ENCODE data around the gene INPP5F.

The INPP5F gene

DNA sequence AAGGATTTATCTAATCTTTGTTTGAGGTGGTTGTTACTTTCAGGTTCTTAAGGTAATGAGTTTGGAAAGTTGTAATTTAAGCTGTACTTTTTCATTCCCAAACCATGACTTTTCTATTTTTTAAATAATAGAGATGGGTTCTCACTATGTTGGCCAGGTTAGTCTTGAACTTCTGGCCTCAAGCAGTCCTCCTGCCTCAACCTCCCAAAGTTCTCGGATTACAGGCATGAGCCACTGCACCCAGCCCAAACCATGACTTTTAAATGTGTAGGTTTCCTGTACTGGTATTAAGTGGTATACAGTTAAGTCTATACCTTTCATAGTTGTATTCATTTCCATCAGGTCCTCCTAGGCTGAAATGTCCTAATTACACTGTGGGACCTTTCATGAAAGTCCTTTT is 10.4 kb downstream of the INPP5F start:
- no CpG with 5 or more reads among the region's 1 CpG for WGBS (ENCODE audit: extremely low coverage, insufficient coverage, insufficient read length)
- H2BK12ac ChIP-seq (ENCODE audit: low read length) = no peak overlapping the region
- no peak overlapping the region for H3K23ac ChIP-seq (ENCODE audit: low read length)
- no peaks in the 10 kb centered on the region for H3K9me3 ChIP-seq (ENCODE audit: insufficient read depth, low read depth, low read length)
- DNase-seq = no peak
- H3K27me3 ChIP-seq (ENCODE audit: insufficient read depth, low read length) = no peaks in the 10 kb centered on the region
- no peak overlapping the region for H3K9ac ChIP-seq (ENCODE audit: low read length)
- H4K12ac ChIP-seq (ENCODE audit: low read depth, low read length) = no peak overlapping the region
- no peaks in the 10 kb centered on the region for H3K79me1 ChIP-seq (ENCODE audit: low read length)
- no peak overlapping the region for H3K4ac ChIP-seq (ENCODE audit: low read depth, low read length)
- H3K4me3 ChIP-seq (ENCODE audit: low read depth, low read length) = no peak overlapping the region
- H2BK5ac ChIP-seq (ENCODE audit: low read depth, low read length, poor library complexity) = no peak overlapping the region
- no peak overlapping the region for H2AFZ ChIP-seq (ENCODE audit: insufficient read depth, low read length, poor library complexity)
- no peaks in the 10 kb centered on the region for H3K36me3 ChIP-seq (ENCODE audit: control insufficient read depth in 1 of 2, insufficient read depth in 2 of 2, low read length in 2 of 2)
- peaks cover 9 to 12% of the 10 kb centered on the region in 2 experiments for H3K4me1 ChIP-seq (ENCODE audit: control insufficient read depth in 1 of 2, insufficient read depth in 2 of 2, low read length in 2 of 2)
- no peak overlapping the region for H2BK120ac ChIP-seq (ENCODE audit: insufficient read depth, low read length, poor library complexity)
- H4K91ac ChIP-seq (ENCODE audit: low read depth, low read length) = no peak overlapping the region
- H3K14ac ChIP-seq (ENCODE audit: low read length) = no peak overlapping the region
- H3K79me2 ChIP-seq (ENCODE audit: control insufficient read depth, insufficient read depth, low read length, poor library complexity) = peaks cover 6% of the 10 kb centered on the region
- H2AK5ac ChIP-seq (ENCODE audit: low read length) = no peak overlapping the region
- H3K18ac ChIP-seq (ENCODE audit: low read length) = no peak overlapping the region
- no peak overlapping the region for H4K8ac ChIP-seq (ENCODE audit: low read depth, low read length)
- H3K4me2 ChIP-seq (ENCODE audit: low read length) = no peak overlapping the region
- no peak overlapping the region for H3K27ac ChIP-seq (ENCODE audit: low read depth, low read length)

DNA sequence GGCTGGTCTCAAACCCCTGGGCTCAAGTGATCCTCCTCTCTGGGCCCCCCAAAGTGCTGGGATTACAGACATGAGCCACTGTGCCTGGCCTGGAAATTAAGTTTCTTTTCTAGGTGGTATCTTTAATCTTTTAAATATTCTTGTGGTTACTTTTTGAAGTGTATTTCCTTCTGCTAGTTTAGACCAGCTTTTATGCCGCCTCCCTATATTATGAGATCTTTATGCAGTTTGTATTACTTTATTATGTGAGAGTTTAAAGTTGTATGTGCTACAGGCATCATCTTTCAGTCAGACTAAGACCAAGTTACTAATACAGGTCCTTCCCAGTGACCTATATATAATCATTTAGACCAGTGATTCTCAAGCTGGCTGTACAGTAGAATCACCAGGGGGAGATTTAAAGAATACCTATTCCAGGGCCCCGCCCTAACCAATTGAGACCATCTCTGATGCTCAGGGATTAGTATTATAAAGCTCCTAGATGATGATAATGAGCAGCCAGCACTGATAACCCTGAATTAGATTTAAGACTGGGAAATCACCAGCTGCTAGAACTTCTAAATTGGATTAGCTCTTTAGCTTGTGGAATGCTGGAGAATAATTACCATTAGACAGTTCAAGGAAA is 11.3 kb downstream of the INPP5F start:
- H2BK12ac ChIP-seq (ENCODE audit: low read length) = no peak overlapping the region
- H2BK5ac ChIP-seq (ENCODE audit: low read depth, low read length, poor library complexity) = no peak overlapping the region
- no peak overlapping the region for H4K8ac ChIP-seq (ENCODE audit: low read depth, low read length)
- no peak overlapping the region for H2BK120ac ChIP-seq (ENCODE audit: insufficient read depth, low read length, poor library complexity)
- no peaks in the 10 kb centered on the region for H3K9me3 ChIP-seq (ENCODE audit: insufficient read depth, low read depth, low read length)
- peaks cover 9 to 13% of the 10 kb centered on the region in 2 experiments for H3K4me1 ChIP-seq (ENCODE audit: control insufficient read depth in 1 of 2, insufficient read depth in 2 of 2, low read length in 2 of 2)
- no peak for DNase-seq
- no peak overlapping the region for H3K4me2 ChIP-seq (ENCODE audit: low read length)
- peaks cover 6% of the 10 kb centered on the region for H3K79me2 ChIP-seq (ENCODE audit: control insufficient read depth, insufficient read depth, low read length, poor library complexity)
- H3K4me3 ChIP-seq (ENCODE audit: low read depth, low read length) = no peak overlapping the region
- H2AK5ac ChIP-seq (ENCODE audit: low read length) = peak overlapping the region; percentile 79
- peak overlapping the region; percentile 75 for H3K4ac ChIP-seq (ENCODE audit: low read depth, low read length)
- peak overlapping the region; percentile 24 for H4K91ac ChIP-seq (ENCODE audit: low read depth, low read length)
- no peaks in the 10 kb centered on the region for H3K79me1 ChIP-seq (ENCODE audit: low read length)
- no peak overlapping the region for H3K27ac ChIP-seq (ENCODE audit: low read depth, low read length)
- H4K12ac ChIP-seq (ENCODE audit: low read depth, low read length) = no peak overlapping the region
- WGBS (ENCODE audit: extremely low coverage, insufficient coverage, insufficient read length) = no CpG with 5 or more reads among the region's 2 CpGs
- no peak overlapping the region for H3K23ac ChIP-seq (ENCODE audit: low read length)
- no peak overlapping the region for H3K9ac ChIP-seq (ENCODE audit: low read length)
- no peak overlapping the region for H2AFZ ChIP-seq (ENCODE audit: insufficient read depth, low read length, poor library complexity)
- H3K18ac ChIP-seq (ENCODE audit: low read length) = no peak overlapping the region
- H3K27me3 ChIP-seq (ENCODE audit: insufficient read depth, low read length) = no peaks in the 10 kb centered on the region
- no peak overlapping the region for H3K14ac ChIP-seq (ENCODE audit: low read length)
- H3K36me3 ChIP-seq (ENCODE audit: control insufficient read depth in 1 of 2, insufficient read depth in 2 of 2, low read length in 2 of 2) = no peaks in the 10 kb centered on the region

DNA sequence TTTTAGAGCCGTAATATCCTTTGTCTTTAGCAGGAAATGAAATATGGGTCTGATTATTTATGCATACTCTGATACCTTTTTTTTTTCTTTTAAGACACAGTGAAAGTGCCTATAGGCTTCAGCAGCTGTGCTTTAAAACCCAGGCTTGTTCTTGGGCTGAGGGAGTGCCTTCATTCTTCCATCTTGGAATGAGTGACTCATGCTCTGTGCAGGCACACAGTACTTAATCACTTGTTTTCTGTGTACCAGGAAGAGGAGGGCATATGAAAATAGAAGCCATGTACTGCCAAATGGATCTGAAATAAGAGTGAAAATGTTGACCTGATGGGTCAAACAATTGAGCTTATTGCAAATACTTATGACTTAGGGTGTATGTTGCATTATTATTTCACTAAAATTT is 12.0 kb downstream of the INPP5F start:
- Histone ChIP-seq H3K27ac (ENCODE audit: low read depth, low read length) (no peak overlapping the region), H3K4me2 (ENCODE audit: low read length) (no peak overlapping the region)
- WGBS (ENCODE audit: extremely low coverage, insufficient coverage, insufficient read length) = no CpG with 5 or more reads among the region's 1 CpG

DNA sequence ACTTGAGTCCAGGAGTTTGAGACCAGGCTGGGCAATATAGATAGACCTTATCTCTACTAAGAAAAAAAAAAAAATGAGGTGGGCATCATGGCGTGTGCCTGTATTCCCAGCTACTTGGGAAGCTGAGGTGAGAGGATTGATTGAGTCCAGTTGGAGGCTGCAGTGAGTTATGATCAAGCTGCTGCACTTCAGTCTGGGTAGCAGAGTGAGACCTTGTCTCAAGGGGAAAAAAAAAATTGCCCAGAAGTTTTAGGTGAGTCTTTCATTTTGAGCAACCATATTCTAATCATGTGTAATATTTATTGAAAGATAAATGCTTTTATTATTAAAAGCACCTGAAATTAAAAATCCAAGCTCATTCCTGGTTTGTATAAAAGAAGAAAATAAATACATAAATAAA is 13.1 kb downstream of the INPP5F start:
- no peak for DNase-seq
- no peak overlapping the region for H3K4me3 ChIP-seq (ENCODE audit: low read depth, low read length)
- whole genome bisulfite sequencing (ENCODE audit: extremely low coverage, insufficient coverage, insufficient read length) = no CpG with 5 or more reads among the region's 1 CpG

More for the DNA sequence above, 12.0 kb downstream of the INPP5F start:
- no peak overlapping the region for H3K9ac ChIP-seq (ENCODE audit: low read length)
- H3K4ac ChIP-seq (ENCODE audit: low read depth, low read length) = no peak overlapping the region
- H3K18ac ChIP-seq (ENCODE audit: low read length) = no peak overlapping the region
- H2AK5ac ChIP-seq (ENCODE audit: low read length) = no peak overlapping the region
- H3K4me3 ChIP-seq (ENCODE audit: low read depth, low read length) = no peak overlapping the region
- H4K91ac ChIP-seq (ENCODE audit: low read depth, low read length) = no peak overlapping the region
- H2BK12ac ChIP-seq (ENCODE audit: low read length) = no peak overlapping the region
- no peak overlapping the region for H2AFZ ChIP-seq (ENCODE audit: insufficient read depth, low read length, poor library complexity)
- no peaks in the 10 kb centered on the region for H3K36me3 ChIP-seq (ENCODE audit: control insufficient read depth in 1 of 2, insufficient read depth in 2 of 2, low read length in 2 of 2)
- peaks cover 9 to 13% of the 10 kb centered on the region in 2 experiments for H3K4me1 ChIP-seq (ENCODE audit: control insufficient read depth in 1 of 2, insufficient read depth in 2 of 2, low read length in 2 of 2)
- no peak overlapping the region for H4K12ac ChIP-seq (ENCODE audit: low read depth, low read length)
- peak; percentile 70 to 80 for DNase-seq
- peaks cover 6% of the 10 kb centered on the region for H3K79me2 ChIP-seq (ENCODE audit: control insufficient read depth, insufficient read depth, low read length, poor library complexity)
- H3K23ac ChIP-seq (ENCODE audit: low read length) = no peak overlapping the region
- no peak overlapping the region for H3K14ac ChIP-seq (ENCODE audit: low read length)
- no peaks in the 10 kb centered on the region for H3K27me3 ChIP-seq (ENCODE audit: insufficient read depth, low read length)
- no peaks in the 10 kb centered on the region for H3K9me3 ChIP-seq (ENCODE audit: insufficient read depth, low read depth, low read length)
- no peak overlapping the region for H4K8ac ChIP-seq (ENCODE audit: low read depth, low read length)
- no peak overlapping the region for H2BK120ac ChIP-seq (ENCODE audit: insufficient read depth, low read length, poor library complexity)
- H3K79me1 ChIP-seq (ENCODE audit: low read length) = no peaks in the 10 kb centered on the region
- H2BK5ac ChIP-seq (ENCODE audit: low read depth, low read length, poor library complexity) = no peak overlapping the region

More for the DNA sequence above, 13.1 kb downstream of the INPP5F start:
- Histone ChIP-seq H4K91ac (ENCODE audit: low read depth, low read length) (no peak overlapping the region), H2BK12ac (ENCODE audit: low read length) (no peak overlapping the region), H3K14ac (ENCODE audit: low read length) (no peak overlapping the region), H3K79me2 (ENCODE audit: control insufficient read depth, insufficient read depth, low read length, poor library complexity) (peaks cover 2% of the 10 kb centered on the region), H3K79me1 (ENCODE audit: low read length) (no peaks in the 10 kb centered on the region), H3K4me1 (ENCODE audit: control insufficient read depth in 1 of 2, insufficient read depth in 2 of 2, low read length in 2 of 2) (peaks cover 12% of the 10 kb centered on the region in 2 experiments), H3K4ac (ENCODE audit: low read depth, low read length) (peak overlapping the region; percentile 69), H3K18ac (ENCODE audit: low read length) (no peak overlapping the region), H3K9me3 (ENCODE audit: insufficient read depth, low read depth, low read length) (no peaks in the 10 kb centered on the region), H3K9ac (ENCODE audit: low read length) (no peak overlapping the region), H2BK120ac (ENCODE audit: insufficient read depth, low read length, poor library complexity) (no peak overlapping the region), H3K23ac (ENCODE audit: low read length) (no peak overlapping the region), H2AFZ (ENCODE audit: insufficient read depth, low read length, poor library complexity) (no peak overlapping the region), H3K4me2 (ENCODE audit: low read length) (no peak overlapping the region), H3K36me3 (ENCODE audit: control insufficient read depth in 1 of 2, insufficient read depth in 2 of 2, low read length in 2 of 2) (no peaks in the 10 kb centered on the region), H3K27ac (ENCODE audit: low read depth, low read length) (no peak overlapping the region), H2AK5ac (ENCODE audit: low read length) (no peak overlapping the region), H2BK5ac (ENCODE audit: low read depth, low read length, poor library complexity) (no peak overlapping the region), H4K8ac (ENCODE audit: low read depth, low read length) (no peak overlapping the region), H4K12ac (ENCODE audit: low read depth, low read length) (no peak overlapping the region), H3K27me3 (ENCODE audit: insufficient read depth, low read length) (no peaks in the 10 kb centered on the region)
